Ramos (cell line): ENCODE results near the gene HDAC5.
"Not testable (repeated sequence)": the region's sequence is repeated elsewhere in the genome, so short reads cannot be mapped to it uniquely, and the experiment has no call there.

Experiments used
- in situ Hi-C: fragments of 300-500 bp; cut with MboI; formaldehyde crosslinking; loops from one replicate; pipeline ENCODE4 v1.14.3; 2022; ENCODE audit warnings: low sequenced_read_pairs; ENCODE audit not compliant: unreplicated experiment

The HDAC5 gene

GRCh38 chr17:44071772-44072171, 51.7 kb downstream of the HDAC5 start:
- in situ Hi-C loops: no loop called here

GRCh38 chr17:44071198-44071520, 52.3 kb downstream of the HDAC5 start:
- in situ Hi-C loops: no loop called here

GRCh38 chr17:44070455-44071197, 52.8 kb downstream of the HDAC5 start, which contains the start of gene G6PC3:
Gene G6PC3 (plus strand): TSS chr17:44070735. CDS start chr17:44070966, 231 bp downstream.
- in situ Hi-C loops: no loop called here

GRCh38 chr17:44069974-44070454, 53.4 kb downstream of the HDAC5 start:
- in situ Hi-C loops: no loop called here

GRCh38 chr17:44067545-44067940, 55.9 kb downstream of the HDAC5 start:
- in situ Hi-C loops: no loop called here

GRCh38 chr17:44066204-44066930, 57.1 kb downstream of the HDAC5 start, which contains the start of gene LSM12:
Gene LSM12 (minus strand): TSS chr17:44066671. CDS start chr17:44066587, 84 bp downstream.
- in situ Hi-C loops: no loop called here

GRCh38 chr17:44065668-44066203, 57.7 kb downstream of the HDAC5 start:
- in situ Hi-C loops: no loop called here

GRCh38 chr17:44063704-44064639, 59.5 kb downstream of the HDAC5 start:
- in situ Hi-C loops: no loop called here

- in situ Hi-C loops: no loop called here
Observed at GRCh38 chr17:44062871-44063270, 60.6 kb downstream of the HDAC5 start.

GRCh38 chr17:44061446-44061845, 62.0 kb downstream of the HDAC5 start:
- in situ Hi-C loops: no loop called here

- in situ Hi-C loops: no loop called here
Observed at GRCh38 chr17:44059101-44059892, 64.1 kb downstream of the HDAC5 start.

- in situ Hi-C loops: no loop called here
Observed at GRCh38 chr17:44053125-44053872, 70.1 kb downstream of the HDAC5 start.

GRCh38 chr17:44049294-44050060, 74.0 kb downstream of the HDAC5 start:
- in situ Hi-C loops: no loop called here

- in situ Hi-C loops: not testable (repeated sequence)
Observed at GRCh38 chr17:44046893-44047292, 76.5 kb downstream of the HDAC5 start.

GRCh38 chr17:44045486-44045885, 78.0 kb downstream of the HDAC5 start:
- in situ Hi-C loops: no loop called here

GRCh38 chr17:44044071-44044470, 79.4 kb downstream of the HDAC5 start:
- in situ Hi-C loops: loop anchor here (5.0 kb wide), 1 partner anchor 102 kb away; the partner anchor contains the start of gene PPY

GRCh38 chr17:44043272-44043696, 80.2 kb downstream of the HDAC5 start:
- in situ Hi-C loops: loop anchor here (5.0 kb wide), 1 partner anchor 101 kb away; the partner anchor contains the start of gene PPY
